HCEC 1CT (cell line): ENCODE results near the gene PDHB.
A peak's percentile ranks its signal among the peaks of the same experiment; 100 is the strongest.

Experiments used
- DNase-seq: peaks from one replicate; pipeline ENCODE4 v3.0.0-alpha.2; 2017

PDHB gene

DNA sequence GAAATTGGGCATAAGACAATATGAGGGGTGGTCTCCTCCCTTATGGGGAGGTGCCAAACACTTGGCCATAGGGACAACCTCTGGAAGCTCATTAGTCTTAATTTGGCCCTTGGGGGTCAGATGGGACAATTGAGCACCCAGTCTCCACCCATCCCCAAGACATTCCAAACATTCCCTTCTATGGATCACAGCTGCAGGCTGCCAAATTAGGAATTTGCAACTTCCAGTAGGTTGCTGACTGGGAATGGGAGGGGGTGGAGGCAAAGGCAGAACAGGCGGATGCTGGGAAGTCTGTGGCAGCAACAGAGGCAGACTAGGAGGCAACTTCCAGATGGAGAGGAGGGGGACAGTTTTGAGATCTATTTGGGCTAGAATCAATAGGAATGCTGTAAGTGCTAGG is 1.4 kb upstream of the PDHB start:
- peak; percentile 94 for DNase-seq

DNA sequence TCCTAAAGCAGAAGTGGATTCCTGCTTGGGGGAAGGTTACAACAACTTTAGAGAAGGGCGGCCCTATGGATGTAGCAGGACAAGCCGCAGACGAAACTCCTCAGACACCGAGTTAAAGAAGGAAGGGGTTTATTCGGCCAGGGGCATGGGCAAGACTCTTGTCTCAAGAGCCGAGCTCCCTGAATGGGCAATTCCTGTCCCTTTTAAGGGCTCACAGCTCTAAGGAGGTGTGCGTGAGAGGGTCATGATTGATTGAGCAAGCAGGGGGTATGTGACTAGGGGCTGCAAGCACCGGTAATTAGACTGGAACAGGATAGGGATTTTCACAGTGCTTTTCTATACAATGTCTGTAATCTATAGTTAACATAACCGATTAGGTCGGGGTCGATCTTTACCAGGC is 879 bp upstream of the PDHB start:
- DNase-seq: no peak

DNA sequence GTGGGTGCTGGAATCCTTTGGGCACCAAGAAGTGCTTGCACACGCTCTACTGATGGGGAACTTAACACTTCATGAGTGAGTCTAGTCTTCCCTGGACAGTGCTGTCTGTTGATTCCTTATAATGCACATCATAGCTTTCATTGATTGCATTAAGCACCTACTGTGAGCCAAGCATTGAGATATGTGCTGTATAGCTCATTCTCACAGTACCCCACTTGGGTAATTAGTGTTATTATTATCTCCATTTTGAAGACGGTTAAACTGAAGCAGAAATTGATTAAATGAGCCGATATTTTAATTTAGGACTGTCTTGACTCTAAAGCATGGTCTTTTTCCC is 504 bp upstream of the PDHB start:
- no peak for DNase-seq

DNA sequence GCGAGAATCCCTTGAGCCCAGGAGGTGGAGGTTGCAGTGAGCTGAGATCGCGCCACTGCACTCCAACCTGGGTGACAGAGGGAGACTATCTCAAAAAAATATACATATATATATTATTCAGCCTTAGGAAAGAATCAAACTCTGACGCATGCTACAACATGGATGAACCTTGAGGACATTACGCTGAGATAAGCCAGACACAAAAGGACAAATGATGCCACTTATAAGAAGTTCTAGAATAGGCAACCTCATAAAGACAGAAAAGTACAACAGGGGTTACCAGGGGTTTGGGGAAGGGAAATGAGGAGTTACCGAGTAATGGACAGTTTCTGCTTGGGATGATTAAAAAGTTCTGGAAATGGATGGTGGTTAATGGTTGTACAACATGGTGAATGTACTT is 727 bp downstream of the PDHB start:
- DNase-seq: no peak

DNA sequence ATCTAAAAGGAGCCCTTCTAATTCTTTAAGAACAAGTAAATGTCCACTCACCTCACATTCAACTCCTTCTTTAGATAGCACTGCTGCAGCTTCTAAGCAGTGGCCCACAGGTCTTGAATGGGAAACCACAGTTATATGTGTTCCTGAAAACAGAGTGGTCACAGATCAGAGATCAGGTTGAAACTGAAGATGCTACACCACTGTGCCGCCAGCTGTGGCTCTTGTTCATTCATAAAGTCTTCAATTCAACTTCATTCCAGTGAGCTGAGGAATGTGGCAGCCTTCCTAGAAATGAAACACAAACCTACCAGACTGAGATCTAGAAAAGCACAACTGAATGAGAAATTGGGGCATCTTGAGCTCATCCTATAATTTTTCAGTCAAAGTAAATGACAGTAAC is 4.0 kb downstream of the PDHB start:
- DNase-seq: no peak

DNA sequence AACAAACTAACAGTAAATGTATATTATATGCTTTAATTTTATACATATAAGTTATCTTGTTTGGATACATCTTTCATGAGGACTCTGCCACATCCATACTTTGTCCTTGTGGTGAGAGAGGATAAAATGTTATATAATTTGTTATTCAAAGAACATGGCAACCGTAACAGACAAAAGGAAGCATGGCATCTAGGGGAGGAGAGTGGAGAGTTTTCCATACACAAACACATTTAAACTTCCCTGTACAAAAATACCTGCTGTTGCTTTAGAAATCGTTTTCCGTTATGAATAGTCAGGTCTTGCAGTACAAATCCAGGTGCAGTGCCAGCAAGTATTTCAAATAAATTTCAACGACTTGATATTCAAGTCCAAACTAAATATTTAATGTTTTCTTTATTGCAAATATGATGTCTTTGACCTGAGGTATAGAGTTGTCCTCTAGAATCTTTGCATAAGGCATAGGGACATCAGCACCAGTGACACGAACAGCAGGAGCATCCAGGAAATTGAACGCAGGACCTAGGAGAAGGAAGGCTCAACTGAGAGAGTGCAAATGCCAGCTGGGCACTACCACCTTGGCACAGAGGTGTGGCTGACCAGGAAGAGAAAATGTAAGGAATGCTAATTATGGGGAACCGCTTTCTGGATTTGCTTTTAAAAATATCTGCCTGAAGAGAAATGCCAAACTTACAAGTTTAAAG is 5.8 kb downstream of the PDHB start:
- no peak for DNase-seq

DNA sequence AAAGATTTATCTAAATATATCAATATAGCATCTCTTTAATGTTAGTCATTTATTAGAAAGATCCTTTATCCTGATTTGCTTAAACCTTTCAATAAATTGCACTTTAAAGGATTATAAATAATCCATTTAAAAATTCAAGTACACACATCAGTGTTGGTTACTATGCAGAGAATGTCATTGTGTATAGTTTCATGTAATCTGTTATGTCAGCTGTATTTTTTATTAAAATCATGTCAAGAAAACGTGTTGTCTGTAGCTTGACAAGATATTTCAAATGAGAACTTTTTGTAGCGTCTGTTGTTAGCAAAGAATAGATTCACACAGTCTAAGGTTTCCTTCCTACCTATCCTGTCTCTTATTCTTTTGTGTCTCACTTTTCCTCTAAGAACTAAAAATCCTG is 7.8 kb downstream of the PDHB start:
- no peak for DNase-seq

DNA sequence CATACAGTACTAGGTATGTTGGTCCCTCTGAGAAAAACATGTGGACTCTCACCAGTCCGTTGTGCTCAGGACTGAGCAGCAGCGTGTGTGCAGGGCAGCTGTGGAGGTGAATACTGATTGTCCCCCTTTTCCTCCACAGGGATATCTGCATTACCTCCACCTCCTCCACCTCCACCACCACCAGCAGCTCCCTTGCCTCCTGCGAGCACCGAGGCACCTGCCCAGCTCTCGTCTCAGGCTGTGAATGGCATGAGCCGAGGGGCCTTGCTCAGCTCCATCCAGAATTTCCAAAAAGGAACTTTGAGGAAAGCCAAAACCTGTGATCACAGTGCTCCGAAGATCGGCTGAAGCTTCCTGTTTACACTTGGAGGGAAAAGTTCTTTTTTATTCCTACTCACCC is 9.0 kb downstream of the PDHB start:
- DNase-seq: no peak

DNA sequence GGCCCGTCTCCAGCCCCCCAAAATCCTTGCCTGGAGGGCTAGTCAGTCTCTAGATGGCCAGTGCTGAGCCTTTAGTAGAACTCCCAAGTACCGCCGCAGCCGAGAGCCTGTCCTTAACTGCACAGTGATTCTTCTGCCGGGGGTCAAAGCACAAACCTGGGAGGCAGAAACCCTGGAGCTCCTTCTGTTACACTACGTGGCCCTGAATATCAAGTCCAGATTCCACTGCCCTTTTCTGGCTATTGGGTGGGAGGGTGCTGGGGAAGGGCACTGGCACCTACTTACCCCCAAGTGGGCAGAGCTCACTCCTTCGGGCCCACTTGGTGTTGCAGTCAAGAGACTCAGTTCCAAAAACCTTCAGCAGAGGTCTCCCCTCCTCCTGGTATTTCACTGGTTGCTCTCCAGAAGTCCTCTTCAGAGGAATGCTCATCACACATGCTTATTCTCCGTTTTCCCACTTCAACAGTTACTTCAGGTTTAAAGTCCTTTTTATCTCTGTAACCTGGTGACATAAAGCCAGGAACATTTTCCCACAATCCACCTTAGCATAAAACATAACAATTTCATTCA is 10.8 kb downstream of the PDHB start:
- no peak for DNase-seq

DNA sequence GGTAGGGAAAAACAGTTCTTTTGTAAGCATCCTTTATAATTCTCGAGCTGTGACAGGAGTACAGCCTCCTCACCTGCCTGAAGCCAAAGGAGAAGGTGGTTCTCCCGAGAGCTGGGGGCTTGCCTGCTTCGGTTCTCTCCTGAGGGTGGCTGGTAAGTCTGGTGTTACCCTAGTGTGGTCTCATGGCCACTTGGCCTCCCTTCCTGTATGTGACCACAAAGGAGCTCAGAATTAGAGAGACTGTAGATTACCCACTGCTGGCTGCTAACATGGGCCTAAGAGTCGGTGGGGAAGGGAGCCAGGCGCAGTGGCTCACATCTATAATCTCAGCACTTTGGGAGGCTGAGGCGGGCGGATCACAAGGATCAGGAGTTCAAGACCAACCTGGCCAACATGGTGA is 12.6 kb downstream of the PDHB start:
- no peak for DNase-seq

DNA sequence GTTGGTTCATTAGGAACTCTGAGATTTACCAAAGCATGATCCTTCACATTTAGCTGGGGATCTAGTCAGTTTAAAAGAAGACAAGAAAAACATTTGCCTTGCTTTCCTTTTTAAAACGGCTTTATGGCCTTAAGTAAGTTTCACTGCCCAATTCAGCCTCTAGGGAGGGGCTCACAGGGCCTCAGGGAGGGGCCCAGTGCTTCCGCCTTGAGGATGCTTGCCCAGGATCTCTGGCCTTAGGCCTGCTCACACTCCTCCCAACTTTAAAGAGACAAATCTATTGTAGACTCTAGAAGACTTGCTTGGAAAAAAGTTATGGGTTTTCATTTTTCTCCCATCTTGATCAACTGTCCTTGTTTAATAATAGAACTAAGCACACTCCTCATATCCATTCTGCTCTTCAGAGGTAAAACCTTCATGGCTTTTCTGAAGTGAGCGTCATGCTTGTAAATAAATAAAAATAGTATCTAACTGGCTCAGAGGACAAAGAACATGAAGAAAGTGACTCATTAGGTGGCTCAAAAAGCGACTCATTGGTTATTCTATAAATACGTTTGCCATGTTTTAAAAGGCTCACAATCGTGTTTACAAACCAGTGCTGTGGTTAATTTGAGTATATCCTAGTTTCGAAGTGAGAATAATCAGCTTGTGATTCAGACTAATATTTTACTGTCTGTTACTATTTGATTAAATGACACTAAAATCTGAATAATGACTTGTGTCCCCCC is 13.7 kb downstream of the PDHB start:
- peak; percentile 34 for DNase-seq

DNA sequence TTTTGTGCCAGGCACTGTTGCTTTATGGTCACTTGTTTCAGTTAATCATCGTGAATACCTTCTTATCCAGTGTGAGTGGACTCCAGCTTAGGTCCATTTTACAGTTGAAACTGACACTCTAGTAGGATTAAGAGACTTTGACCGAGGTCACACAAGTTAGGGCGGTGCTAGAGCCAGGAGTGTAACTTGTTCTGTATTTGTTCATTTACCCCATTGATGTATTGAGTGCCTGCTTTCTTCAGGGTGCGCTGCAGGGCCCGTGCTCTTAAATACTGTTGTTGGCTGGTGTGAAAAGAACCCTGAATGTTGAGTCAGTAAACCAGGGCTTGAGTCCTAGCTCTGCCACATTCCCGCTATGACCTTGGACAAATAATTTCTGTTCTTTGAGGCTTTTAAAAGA is 15.4 kb downstream of the PDHB start:
- DNase-seq: no peak

DNA sequence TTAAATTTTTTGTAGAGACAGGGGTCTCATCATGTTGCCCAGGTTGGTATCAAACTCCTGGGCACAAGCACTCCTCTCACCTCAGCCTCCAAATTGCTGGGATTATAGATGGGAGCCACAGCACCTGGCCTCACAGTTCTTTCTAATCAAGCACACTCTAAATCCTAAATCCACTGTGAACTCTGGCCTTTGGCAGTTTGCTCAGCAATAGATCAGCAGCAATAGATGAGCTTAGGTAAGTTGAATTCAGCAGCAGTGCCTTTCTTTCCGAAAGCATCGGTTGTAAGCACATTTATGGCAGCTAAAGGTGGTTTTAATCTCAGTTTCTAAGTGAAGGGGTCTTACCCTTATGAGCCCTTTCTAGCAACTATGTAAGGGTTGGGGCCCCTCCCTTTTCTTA is 16.6 kb downstream of the PDHB start:
- DNase-seq: no peak

DNA sequence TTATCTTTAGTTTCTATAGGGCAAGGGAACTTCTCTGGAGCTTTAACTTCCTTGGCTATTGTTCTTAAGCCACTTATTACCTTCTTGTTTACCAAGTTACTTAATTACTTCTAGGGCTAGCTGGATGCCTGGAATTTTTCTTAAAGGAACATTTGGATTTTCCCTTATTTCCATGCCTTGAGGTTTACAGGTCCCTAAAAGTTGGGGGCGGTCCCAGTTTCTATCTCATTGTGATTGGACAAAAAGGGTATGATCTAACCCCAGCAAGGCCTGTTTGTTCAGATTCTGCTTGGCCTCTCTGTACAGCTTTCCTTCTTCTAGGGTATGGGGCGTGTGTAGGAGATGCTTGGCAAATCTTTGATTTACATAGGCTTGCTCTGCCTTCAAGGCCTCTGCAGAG is 17.4 kb downstream of the PDHB start:
- DNase-seq: no peak

DNA sequence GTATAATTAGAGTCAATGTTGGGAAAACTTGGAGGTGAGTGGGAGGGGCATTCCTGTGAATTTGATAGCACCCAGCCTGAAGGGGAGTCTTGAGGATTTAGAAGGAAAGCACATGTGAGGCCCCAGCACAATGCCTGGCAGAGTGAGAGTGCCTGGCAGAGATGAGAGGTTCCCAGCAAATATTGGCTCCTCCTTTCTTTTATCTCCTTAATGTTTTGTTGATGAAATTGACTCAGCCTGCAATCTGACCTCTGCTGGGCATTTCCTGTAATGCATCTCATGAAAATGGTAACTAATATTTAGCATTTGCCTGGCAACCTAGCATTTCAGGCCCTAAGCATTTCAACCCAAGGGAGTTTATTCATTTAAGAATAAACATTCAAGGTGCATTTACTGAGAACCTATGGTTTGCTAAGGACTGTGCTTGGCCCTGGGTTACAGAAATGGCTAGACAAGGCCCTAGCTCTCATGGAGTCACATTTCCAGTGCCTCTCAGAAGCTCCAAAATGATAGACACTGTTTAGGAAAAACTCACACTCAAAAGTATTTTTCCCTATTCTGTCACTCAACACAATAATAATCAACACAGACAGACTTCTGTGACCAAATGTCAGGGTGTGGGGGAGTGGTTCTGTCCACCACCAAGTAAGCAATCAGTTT is 19.0 kb downstream of the PDHB start:
- DNase-seq: peak; percentile 66

DNA sequence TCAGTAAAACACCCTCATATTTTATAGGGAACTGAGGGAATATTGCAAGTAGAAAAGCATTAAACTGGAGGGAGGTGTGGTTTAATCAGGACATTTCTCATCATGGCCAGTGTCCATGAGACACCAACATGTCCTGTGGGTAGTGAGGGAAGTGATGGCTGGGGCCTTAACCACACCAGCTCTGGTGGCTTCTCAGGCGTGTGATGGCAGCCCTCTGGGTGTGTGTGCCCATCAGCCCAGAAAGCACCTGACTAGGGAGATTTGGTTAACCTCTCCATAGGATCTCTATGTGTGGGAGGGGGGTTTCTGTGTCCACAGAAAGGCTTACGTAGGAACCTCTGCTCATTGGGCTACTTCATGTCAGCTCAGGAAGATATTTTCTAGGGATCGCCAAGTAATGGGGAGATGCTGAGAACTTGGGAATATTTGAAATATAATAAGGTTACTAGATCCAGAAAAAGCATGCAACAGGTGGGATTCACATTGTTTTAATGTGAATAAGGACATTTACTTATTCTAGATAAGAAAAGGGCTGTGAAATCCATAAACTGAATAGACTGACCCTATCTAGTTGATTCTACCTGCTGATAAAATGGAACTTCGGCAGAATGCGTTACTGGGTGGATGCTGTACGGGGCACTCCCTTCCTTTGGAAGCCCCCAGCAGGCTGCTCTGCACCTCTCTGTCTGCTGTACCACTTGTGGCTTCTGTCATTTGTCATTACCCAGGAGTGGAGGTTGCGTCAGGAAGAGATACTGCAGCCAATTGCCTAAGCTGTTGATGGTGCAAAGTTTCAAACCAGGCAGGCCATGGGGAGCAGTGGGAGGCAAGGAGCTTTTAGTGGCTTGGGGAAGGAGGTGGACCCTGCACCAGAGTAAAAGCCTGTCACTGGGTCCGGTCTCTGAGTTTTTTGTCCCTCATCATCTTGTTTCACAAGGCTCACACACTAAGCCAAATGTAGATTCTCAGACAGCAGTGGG is 21.5 kb downstream of the PDHB start:
- DNase-seq: no peak

DNA sequence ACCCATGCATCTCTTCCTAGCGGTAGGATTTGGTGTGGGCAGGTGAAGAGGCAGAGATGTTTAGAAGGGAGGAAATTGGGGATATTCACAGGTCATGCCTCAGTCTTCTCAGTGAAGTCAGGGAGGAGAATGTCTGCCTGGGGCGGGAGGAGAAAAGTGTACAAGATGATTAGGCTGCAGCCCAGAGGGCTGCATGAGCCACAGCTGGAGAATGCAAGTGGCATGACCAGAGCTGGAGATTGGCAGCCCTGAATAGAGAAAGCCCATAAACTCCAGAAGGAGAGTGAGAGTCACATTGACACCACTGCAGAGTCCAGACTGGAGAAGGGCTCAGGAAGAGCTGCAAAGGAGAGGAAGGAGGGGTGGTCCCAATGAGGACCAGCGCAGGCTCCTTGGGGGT is 22.6 kb downstream of the PDHB start:
- no peak for DNase-seq

DNA sequence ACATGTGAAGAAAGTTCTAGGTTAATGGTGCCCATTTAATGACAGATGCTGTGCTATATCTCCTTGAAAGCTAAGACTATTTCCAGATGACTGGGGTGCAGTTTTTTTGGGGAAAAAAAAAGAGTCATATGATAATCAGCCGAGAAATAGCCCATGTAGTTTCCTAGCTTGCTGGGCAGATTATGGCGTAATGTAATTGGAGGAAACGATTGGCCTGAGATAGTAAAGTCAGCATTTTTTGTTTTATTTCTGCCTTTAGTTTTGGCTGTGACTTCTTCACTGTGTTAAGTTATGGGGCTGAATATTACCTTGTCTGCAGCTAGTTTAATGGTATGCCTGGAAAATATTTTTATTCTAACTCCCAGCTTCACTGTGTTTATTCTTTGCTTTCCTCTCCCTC is 24.0 kb downstream of the PDHB start:
- DNase-seq: no peak

DNA sequence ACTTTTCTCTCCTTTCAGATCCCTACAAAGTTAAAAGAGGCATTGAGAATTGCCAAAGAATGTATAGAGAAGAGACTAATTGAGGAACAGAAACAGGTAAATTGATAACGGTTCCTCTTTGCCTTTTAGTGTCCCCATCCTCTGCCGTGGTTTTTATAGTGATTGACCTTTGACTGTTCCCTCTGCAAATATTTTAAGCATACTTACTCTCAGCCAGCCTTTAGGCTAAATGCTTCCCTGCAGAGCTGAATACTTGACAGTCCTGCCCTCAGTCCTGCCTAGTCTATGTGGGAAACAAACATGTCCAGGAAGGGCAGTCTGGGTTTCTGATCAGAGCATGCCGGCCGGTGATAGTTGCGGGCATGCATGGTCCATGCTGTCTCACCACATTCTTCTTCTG is 24.7 kb downstream of the PDHB start:
- DNase-seq: no peak

DNA sequence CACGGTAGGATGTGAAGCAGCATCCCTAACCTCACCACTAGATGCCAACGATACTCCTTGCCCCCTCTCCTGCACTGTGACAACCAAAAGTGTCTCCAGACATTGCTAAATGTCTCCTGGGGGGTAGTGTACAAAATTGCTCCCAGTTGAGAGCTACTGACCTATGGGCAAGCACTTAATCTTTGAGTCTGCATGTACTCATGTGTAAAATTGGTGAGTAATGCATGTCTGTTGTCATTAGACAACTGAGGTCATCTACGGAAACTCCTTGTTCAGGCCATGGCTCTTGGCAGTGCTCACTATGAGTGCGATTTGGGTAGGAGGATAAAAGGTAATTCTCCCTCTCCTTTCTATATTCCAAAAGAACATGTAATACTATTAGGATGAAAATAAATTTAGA is 29.2 kb downstream of the PDHB start:
- DNase-seq: peak; percentile 74

DNA sequence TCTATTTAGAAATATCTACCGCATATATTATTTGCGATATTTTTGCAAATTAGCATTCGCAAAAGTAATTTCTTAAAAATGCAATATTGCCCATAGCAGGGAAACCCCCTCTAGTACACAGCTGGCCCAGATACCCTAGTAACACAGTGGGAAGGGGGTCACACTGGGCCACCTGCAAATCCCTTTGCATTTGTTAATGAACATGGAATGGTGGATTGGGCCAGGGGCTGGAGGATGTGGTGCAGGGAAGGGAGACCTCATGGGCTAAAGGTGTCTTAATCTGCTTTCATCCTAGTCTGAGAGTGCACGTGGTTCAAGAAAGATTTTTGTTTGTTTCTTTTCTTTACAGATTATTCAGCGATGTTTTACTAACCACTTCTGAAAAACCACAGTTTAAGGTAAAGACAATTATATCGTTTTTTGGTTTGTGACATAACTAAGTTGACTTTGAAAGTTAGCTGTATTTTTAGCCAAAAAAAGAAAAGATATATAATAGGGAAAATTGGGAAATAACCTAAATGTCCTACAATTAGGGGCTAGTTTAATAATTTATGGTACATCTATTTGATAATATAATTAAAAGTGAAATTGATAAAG is 30.0 kb downstream of the PDHB start:
- no peak for DNase-seq

DNA sequence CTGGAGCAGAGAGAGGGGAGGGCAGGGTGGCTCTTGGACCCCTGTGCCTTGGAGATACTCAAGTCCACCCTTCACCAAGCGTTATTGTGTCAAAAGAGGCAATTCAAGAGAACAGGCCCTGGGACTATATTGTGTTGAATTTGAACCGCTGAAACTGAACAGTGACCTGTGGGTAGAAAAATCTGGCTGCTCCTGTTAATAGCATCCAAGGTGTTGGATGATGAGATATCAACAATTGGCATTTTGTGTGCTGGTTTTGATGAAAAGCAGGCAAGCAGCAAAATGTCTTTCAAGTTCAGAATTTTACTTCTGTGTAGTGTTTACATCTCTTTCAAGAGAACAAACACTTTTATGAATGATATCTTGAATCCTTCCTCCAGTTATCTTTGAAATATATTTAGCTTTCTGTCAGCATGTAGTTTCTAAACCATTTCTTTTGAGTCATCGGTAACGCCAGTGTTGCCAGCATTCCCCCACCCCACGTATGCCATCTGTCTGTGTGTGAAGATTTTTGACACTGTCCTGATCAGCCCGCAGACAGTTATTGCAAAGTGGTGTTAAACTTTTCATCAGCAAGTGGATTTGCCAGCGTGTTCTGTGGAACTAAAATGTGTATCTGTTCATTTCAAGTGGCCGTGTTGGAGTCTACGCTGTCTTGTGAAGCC is 34.8 kb downstream of the PDHB start:
- DNase-seq: no peak
